Gastroesophageal sphincter (tissue), 3 donors: ENCODE data around the gene UGT1A8.

ENCODE experiments used
- CTCF ChIP-seq, 4 experiments: fragments of 200-600 bp in 2 of 4; fragments of 450-650 bp in 2 of 4; sonication (generic) in 1 of 4; IDR thresholded peaks; one replicate each; pipeline ENCODE4 v1.5.1; 2017 to 2019; ENCODE audit warnings: antibody characterized with exemption in 4 of 4, mild to moderate bottlenecking in 2 of 4, moderate library complexity in 2 of 4
- POLR2A ChIP-seq, 2 donors: fragments of 450-650 bp; IDR thresholded peaks; one replicate each; pipeline ENCODE4 v1.6.1; 2017; ENCODE audit warnings: antibody characterized with exemption in 2 of 2, mild to moderate bottlenecking in 2 of 2, moderate library complexity in 1 of 2

GRCh38 chr2:233588400-233588799 is 29.0 kb upstream of the UGT1A8 start:
- TF ChIP-seq POLR2A (IDR thresholded peaks at IDR 0.05) (no peak), CTCF (IDR thresholded peaks at IDR 0.05) (no peak)
